Stimulated activated naive CD8-positive, alpha-beta T cell treated with anti-CD3 and anti-CD28 coated beads, Interleukin-15, Interleukin-2, amounts not matched to agents 100 U/mL and 50 U/mL, for 24 hours (primary cell): ENCODE results near the gene S1PR3.

Source experiments
- ATAC-seq: fragments of 150-1000 bp; cut with Tn5 transposase; one replicate; pipeline ENCODE4 v1.10.0; 2021
- DNase-seq: peaks from one replicate; pipeline ENCODE4 v3.0.0; 2021

The S1PR3 gene

GRCh38 chr9:89009546-89009840 lies 18.2 kb downstream of the S1PR3 start:
- DNase-seq (no peak), ATAC-seq (no peak)

- ATAC-seq = no peak
These were observed 18.8 kb downstream of the S1PR3 start for GRCh38 chr9:89010056-89010455.

GRCh38 chr9:89010526-89011111 lies 19.4 kb downstream of the S1PR3 start:
- ATAC-seq (no peak), DNase-seq (no peak)

More at GRCh38 chr9:89010056-89010455, 18.8 kb downstream of the S1PR3 start:
- DNase-seq = no peak

- DNase-seq (no peak), ATAC-seq (no peak)
These were observed 20.4 kb downstream of the S1PR3 start for GRCh38 chr9:89011683-89012082.

GRCh38 chr9:89012294-89013042 lies 21.2 kb downstream of the S1PR3 start:
- DNase-seq (no peak), ATAC-seq (no peak)

- ATAC-seq = no peak
- DNase-seq = no peak
These were observed 22.4 kb downstream of the S1PR3 start for GRCh38 chr9:89013660-89014059.

GRCh38 chr9:89014153-89014552 lies 22.9 kb downstream of the S1PR3 start:
- no peak for DNase-seq

GRCh38 chr9:89015336-89015735 lies 24.1 kb downstream of the S1PR3 start:
- DNase-seq (no peak), ATAC-seq (no peak)

More at GRCh38 chr9:89014153-89014552, 22.9 kb downstream of the S1PR3 start:
- ATAC-seq = no peak

- no peak for ATAC-seq
These were observed 29.5 kb downstream of the S1PR3 start for GRCh38 chr9:89020754-89021153.

GRCh38 chr9:89021154-89021803 lies 30.0 kb downstream of the S1PR3 start:
- no peak for DNase-seq
- no peak for ATAC-seq

More at GRCh38 chr9:89020754-89021153, 29.5 kb downstream of the S1PR3 start:
- no peak for DNase-seq

GRCh38 chr9:89022001-89022759 lies 30.9 kb downstream of the S1PR3 start:
- DNase-seq = no peak
- ATAC-seq = no peak

GRCh38 chr9:89022902-89023301 lies 31.6 kb downstream of the S1PR3 start:
- ATAC-seq (no peak), DNase-seq (no peak)

- no peak for ATAC-seq
- no peak for DNase-seq
These were observed 32.5 kb downstream of the S1PR3 start for GRCh38 chr9:89023740-89024139.

- DNase-seq (no peak), ATAC-seq (no peak)
These were observed 33.5 kb downstream of the S1PR3 start for GRCh38 chr9:89024727-89025126.

- DNase-seq (no peak), ATAC-seq (no peak)
These were observed 34.3 kb downstream of the S1PR3 start for GRCh38 chr9:89025553-89025952.

- DNase-seq (no peak), ATAC-seq (no peak)
These were observed 35.6 kb downstream of the S1PR3 start for GRCh38 chr9:89026876-89027275.

GRCh38 chr9:89029788-89030187 lies 38.5 kb downstream of the S1PR3 start:
- no peak for ATAC-seq
- no peak for DNase-seq

GRCh38 chr9:89032173-89032572 lies 40.9 kb downstream of the S1PR3 start:
- ATAC-seq (no peak), DNase-seq (no peak)

GRCh38 chr9:89032661-89033060 lies 41.4 kb downstream of the S1PR3 start:
- no peak for ATAC-seq
- no peak for DNase-seq

GRCh38 chr9:89036383-89036782 lies 45.1 kb downstream of the S1PR3 start:
- ATAC-seq = no peak

GRCh38 chr9:89036891-89037290 lies 45.6 kb downstream of the S1PR3 start:
- DNase-seq (no peak), ATAC-seq (no peak)

More at GRCh38 chr9:89036383-89036782, 45.1 kb downstream of the S1PR3 start:
- DNase-seq = no peak

GRCh38 chr9:89037346-89037745 lies 46.1 kb downstream of the S1PR3 start:
- no peak for DNase-seq
- ATAC-seq = no peak

- ATAC-seq (no peak), DNase-seq (no peak)
These were observed 46.6 kb downstream of the S1PR3 start for GRCh38 chr9:89037891-89038290.
